ENCODE measurements around the gene ITGA8.

- no peak for TF ChIP-seq CTCF (IDR thresholded peaks at IDR 0.05 in 2 of 3, conservative IDR thresholded peaks at IDR 0.05 in 1 of 3; ENCODE audit: insufficient read depth in 2 of 3, low read depth in 1 of 3, low read length in 3 of 3)
- TF ChIP-seq ZNF586 (CRISPR knock-in tag; conservative IDR thresholded peaks at IDR 0.05) = no peak
- no peak for TF ChIP-seq ZNF79 (CRISPR knock-in tag; IDR thresholded peaks at IDR 0.05; ENCODE audit: low read depth)
- TF ChIP-seq ZBTB9 (CRISPR knock-in tag; IDR thresholded peaks at IDR 0.05) = no peak
- TF ChIP-seq CEBPB (tag; IDR thresholded peaks at IDR 0.05) = no peak
- no peak for TF ChIP-seq PML (IDR thresholded peaks at IDR 0.05; ENCODE audit: low read length)
- no peak for TF ChIP-seq ETS1 (conservative IDR thresholded peaks at IDR 0.05; ENCODE audit: control insufficient read depth, low read depth, low read length)
- no peak for TF ChIP-seq POLR2A (conservative IDR thresholded peaks at IDR 0.05)
- no peak for TF ChIP-seq TAF15 (IDR thresholded peaks at IDR 0.05; ENCODE audit: low read depth, low read length)
- no peak for TF ChIP-seq SP2 (IDR thresholded peaks at IDR 0.05; ENCODE audit: extremely low read depth, low read depth, low read length, poor library complexity, severe bottlenecking)
- TF ChIP-seq ZNF3 (CRISPR knock-in tag; IDR thresholded peaks at IDR 0.05) = no peak
- no peak for TF ChIP-seq BRCA1 (IDR thresholded peaks at IDR 0.05)
- no peak for TF ChIP-seq BRCA1 (CRISPR knock-in tag; IDR thresholded peaks at IDR 0.05)
- no peak for TF ChIP-seq ZBTB17 (CRISPR knock-in tag; IDR thresholded peaks at IDR 0.05)
Measured at GRCh38 chr10:15729890-15730289, 10.2 kb upstream of the ITGA8 start.
